ENCODE data around the gene FOXO6.

DNA sequence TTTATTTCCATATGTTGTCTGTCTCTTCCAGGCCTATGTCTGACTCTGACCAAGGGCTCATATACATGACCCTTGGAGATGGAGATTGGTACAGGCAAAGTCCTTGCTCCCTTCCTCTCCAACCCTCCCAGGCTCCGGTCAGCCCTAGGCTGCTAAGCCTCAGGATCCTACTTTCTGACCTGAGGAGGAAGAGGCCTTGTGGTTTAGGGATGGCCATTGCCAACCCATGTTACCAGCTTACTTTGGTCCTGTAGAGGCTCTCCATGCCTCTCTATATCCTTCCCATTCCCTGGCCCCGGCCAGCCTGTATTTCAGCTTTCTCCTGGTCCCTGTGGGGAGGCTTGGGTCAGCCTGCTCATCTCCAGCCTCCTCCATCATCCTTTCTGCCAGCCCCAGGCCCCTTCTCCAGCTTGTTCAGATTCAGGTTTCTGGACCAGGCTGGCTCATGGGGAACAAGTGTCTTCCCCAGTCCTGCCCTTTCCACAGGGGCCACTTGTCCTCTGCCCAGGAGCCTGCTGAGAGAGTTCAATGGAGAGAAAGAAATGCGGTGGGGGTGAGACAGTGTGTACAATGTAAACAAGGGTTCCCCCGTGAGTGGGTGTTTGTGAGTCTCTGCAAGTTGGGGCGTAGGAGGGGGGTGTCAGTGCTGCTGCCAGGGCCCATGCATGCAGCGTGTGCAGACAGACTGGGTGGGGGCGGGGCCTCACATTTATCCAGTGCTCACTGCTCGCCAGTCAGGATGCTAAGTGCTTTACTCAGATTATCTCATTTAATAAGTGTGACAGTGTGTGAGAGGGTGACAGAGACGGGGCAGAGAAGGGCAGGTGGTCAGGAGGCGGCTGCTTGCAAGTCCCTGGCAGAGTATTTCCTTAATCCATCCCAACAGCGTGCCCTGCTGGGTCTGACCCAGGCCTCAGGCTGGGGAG, 31.3 kb upstream of the FOXO6 start:
- no peak for TF ChIP-seq CTCF (IDR thresholded peaks at IDR 0.05)
- no peak for TF ChIP-seq POLR2A (IDR thresholded peaks at IDR 0.05)
